Activated B cell treated with CpG ODN at 0.5 μM for 24 hours (primary cell): ENCODE results near the gene FCAMR. TPM values are rescaled to one million over a fixed set of nuclear protein-coding genes. Genes with fewer than 3 reads are reported as not detected.

Experiments
- ATAC-seq: fragments of 200-7000 bp; cut with Tn5 transposase; one replicate; pipeline ENCODE4 v1.10.0; 2021; ENCODE audit warnings: low read depth, mild to moderate bottlenecking, moderate library complexity
- CTCF ChIA-PET: fragments of 350-600 bp; sonication (Branson Sonifier 250); formaldehyde crosslinking; loops from one replicate; lab custom pipeline; 2021; ENCODE audit warnings: antibody characterized with exemption; lab: Charles Lee
- POLR2A ChIA-PET: fragments of 350-600 bp; sonication (Branson Sonifier 250); formaldehyde crosslinking; loops from one replicate; lab custom pipeline; 2021; ENCODE audit warnings: antibody characterized with exemption; lab: Charles Lee
- DNase-seq: peaks from one replicate; pipeline ENCODE4 v3.0.0; 2022
- H3K27ac Mint-ChIP-seq: one replicate; pipeline ENCODE4 v1.8.0; 2020; ENCODE audit warnings: mixed read lengths
- H3K27me3 Mint-ChIP-seq: one replicate; pipeline ENCODE4 v1.8.0; 2021; ENCODE audit warnings: mixed read lengths
- H3K36me3 Mint-ChIP-seq: one replicate; pipeline ENCODE4 v1.8.0; 2021; ENCODE audit warnings: low read depth, mixed read lengths
- H3K4me1 Mint-ChIP-seq: one replicate; pipeline ENCODE4 v1.8.0; 2021; ENCODE audit warnings: mixed read lengths
- H3K4me3 Mint-ChIP-seq: one replicate; pipeline ENCODE4 v1.8.0; 2020; ENCODE audit warnings: mild to moderate bottlenecking, mixed read lengths
- H3K9me3 Mint-ChIP-seq: one replicate; pipeline ENCODE4 v1.8.0; 2020; ENCODE audit warnings: mixed read lengths
- intact Hi-C: fragments of 100-400 bp; cut with micrococcal nuclease; formaldehyde crosslinking; loops from one replicate; pipeline ENCODE4 v1.15.1; 2024
- total RNA-seq: library from RNA; stranded (reverse); gene quantifications from 2 replicates; pipeline ENCODE4 v1.2.3, GENCODE V29; 2022
- TF ChIP-seq, protein P1 (sequence below): fragments of 200-600 bp; IDR thresholded peaks from one replicate; pipeline ENCODE4 v1.8.0; 2022; ENCODE audit warnings: antibody characterized with exemption, mild to moderate bottlenecking

Gene FCAMR
- total RNA-seq, 1 donor from 2014 or later: not detected

DNA sequence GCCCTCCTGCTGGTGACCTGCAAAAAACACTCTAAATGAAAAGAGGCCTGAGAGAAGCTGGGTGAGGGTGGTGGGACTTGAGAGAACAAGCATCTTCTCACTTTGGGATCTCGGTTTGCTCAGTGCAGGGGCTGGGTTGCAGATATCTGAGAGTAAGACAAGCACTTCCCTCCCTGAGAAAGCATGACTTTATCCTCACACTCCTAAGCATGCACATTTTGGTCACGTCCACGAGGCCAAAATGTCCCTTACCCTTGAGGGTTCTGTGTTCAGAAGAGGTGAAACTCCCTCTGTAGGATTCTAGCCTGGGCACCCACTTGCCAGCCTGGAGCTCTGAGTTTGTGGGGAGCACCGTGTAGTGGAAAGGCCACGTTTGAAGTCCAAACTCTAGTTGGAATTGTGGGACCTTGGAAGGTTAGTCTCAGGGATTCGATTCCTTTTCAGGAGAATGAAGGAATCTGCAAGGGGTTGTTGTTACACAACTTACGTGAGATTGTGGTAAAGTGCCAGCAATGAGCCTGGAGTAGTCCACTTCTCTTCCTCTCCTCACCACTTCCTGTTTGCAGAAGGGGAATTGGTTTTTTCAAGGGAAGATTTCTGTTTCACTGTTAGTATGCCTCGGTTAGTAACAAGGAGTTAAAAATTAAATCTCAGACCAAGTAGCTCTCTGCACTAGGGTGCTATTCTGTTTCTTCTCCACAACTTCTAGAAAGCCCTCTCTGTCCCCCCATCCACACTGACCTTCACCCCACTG, 3.0 kb downstream of the FCAMR start:
- no peaks in the 10 kb centered on the region for H3K9me3 Mint-ChIP-seq
- no peak for DNase-seq
- ChIA-PET POLR2A (no interaction called here), CTCF (interaction anchor here (1.1 to 1.3 kb wide), 2 partner anchors 9 to 34 kb away, joined by 3 to 5 read pairs; no protein-coding TSS in a partner anchor)
- ATAC-seq: peak; percentile 25
- H3K27ac Mint-ChIP-seq: no peak overlapping the region
- H3K27me3 Mint-ChIP-seq: peaks cover under 1% of the 10 kb centered on the region
- no peaks in the 10 kb centered on the region for H3K36me3 Mint-ChIP-seq
- TF ChIP-seq, protein P1, sequence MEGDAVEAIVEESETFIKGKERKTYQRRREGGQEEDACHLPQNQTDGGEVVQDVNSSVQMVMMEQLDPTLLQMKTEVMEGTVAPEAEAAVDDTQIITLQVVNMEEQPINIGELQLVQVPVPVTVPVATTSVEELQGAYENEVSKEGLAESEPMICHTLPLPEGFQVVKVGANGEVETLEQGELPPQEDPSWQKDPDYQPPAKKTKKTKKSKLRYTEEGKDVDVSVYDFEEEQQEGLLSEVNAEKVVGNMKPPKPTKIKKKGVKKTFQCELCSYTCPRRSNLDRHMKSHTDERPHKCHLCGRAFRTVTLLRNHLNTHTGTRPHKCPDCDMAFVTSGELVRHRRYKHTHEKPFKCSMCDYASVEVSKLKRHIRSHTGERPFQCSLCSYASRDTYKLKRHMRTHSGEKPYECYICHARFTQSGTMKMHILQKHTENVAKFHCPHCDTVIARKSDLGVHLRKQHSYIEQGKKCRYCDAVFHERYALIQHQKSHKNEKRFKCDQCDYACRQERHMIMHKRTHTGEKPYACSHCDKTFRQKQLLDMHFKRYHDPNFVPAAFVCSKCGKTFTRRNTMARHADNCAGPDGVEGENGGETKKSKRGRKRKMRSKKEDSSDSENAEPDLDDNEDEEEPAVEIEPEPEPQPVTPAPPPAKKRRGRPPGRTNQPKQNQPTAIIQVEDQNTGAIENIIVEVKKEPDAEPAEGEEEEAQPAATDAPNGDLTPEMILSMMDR: no peak
- intact Hi-C loops: loop anchor here (2.0 kb wide), 1 partner anchor 14 kb away; no protein-coding TSS in a partner anchor
- H3K4me3 Mint-ChIP-seq: no peak overlapping the region
- peaks cover 27% of the 10 kb centered on the region for H3K4me1 Mint-ChIP-seq

DNA sequence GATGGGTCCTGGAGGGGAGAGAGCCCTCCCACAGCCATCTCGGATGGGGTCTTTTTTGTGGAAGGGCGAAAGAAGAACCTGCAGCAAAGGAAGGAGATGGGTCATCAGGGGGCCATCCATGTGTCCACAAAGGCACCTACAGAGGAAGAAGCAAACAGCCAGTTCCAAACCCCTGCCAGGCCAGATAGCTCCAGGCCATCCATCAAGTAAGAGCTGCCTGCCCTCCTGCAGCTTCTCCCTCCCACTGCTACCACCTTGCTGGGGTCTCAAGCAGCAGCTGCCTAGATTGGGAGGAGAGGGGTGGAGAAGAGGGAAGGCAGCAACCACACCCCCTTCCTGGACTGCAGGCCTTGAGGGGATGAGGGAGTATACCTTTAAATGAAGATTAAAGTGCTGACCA, 4.5 kb downstream of the FCAMR start:
- no peak for ATAC-seq
- no peaks in the 10 kb centered on the region for H3K36me3 Mint-ChIP-seq
- POLR2A ChIA-PET: no interaction called here
- TF ChIP-seq, protein P1: no peak
- intact Hi-C loops: loop anchor here (2.0 kb wide), 1 partner anchor 13 kb away; no protein-coding TSS in a partner anchor
- no peaks in the 10 kb centered on the region for H3K9me3 Mint-ChIP-seq
- H3K27ac Mint-ChIP-seq: no peak overlapping the region
- H3K27me3 Mint-ChIP-seq: no peaks in the 10 kb centered on the region
- CTCF ChIA-PET: interaction anchor here (1.0 kb wide), 1 partner anchor 8 kb away, joined by 3 read pairs; no protein-coding TSS in a partner anchor
- no peak overlapping the region for H3K4me3 Mint-ChIP-seq
- H3K4me1 Mint-ChIP-seq: peaks cover 27% of the 10 kb centered on the region
- DNase-seq: no peak

DNA sequence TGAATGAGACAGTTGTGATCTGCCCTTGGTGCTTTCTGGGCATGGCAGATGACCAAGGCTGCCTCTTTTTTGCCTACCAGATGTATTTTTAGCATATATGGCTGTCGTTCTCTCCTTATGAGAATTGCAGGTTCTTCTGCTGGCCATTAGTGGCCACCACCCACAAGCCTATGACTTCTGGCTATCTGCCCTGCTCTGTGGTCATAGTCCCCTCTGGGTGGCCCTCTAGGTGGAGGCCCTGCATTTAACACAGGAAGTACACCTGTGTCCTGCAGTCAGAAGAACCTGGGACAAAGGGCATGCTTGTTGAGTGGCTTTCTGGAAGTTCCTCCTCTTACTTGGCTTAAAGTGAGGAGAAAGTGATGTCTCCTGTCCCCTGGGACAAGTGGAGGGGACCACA, 6.5 kb downstream of the FCAMR start:
- H3K4me3 Mint-ChIP-seq: no peak overlapping the region
- no peaks in the 10 kb centered on the region for H3K27me3 Mint-ChIP-seq
- DNase-seq (no peak), ATAC-seq (no peak)
- CTCF ChIA-PET: no interaction called here
- H3K36me3 Mint-ChIP-seq: no peaks in the 10 kb centered on the region
- TF ChIP-seq, protein P1: no peak
- no peak overlapping the region for H3K27ac Mint-ChIP-seq
- H3K4me1 Mint-ChIP-seq: peaks cover 26% of the 10 kb centered on the region
- POLR2A ChIA-PET: interaction anchor here (0.8 kb wide), 1 partner anchor 333 kb away, joined by 7 read pairs; no protein-coding TSS in a partner anchor
- intact Hi-C loops: no loop called here
- no peaks in the 10 kb centered on the region for H3K9me3 Mint-ChIP-seq

- DNase-seq (no peak), ATAC-seq (no peak)
- TF ChIP-seq, protein P1: no peak
- intact Hi-C loops: no loop called here
- Mint-ChIP-seq H3K9me3 (no peaks in the 10 kb centered on the region), H3K27me3 (no peaks in the 10 kb centered on the region), H3K36me3 (no peaks in the 10 kb centered on the region), H3K4me1 (peaks cover 24% of the 10 kb centered on the region), H3K4me3 (no peak overlapping the region), H3K27ac (no peak overlapping the region)
- POLR2A ChIA-PET: interaction anchor here (0.8 kb wide), 1 partner anchor 333 kb away, joined by 7 read pairs; no protein-coding TSS in a partner anchor
- CTCF ChIA-PET: no interaction called here
Measured at GRCh38 chr1:206963119-206963712, 7.0 kb downstream of the FCAMR start.

GRCh38 chr1:206962272-206962671, 8.0 kb downstream of the FCAMR start:
- Mint-ChIP-seq H3K36me3 (no peaks in the 10 kb centered on the region), H3K9me3 (no peaks in the 10 kb centered on the region), H3K27ac (no peak overlapping the region), H3K27me3 (no peaks in the 10 kb centered on the region), H3K4me1 (peaks cover 15% of the 10 kb centered on the region), H3K4me3 (no peak overlapping the region)
- ChIA-PET CTCF (interaction anchor here (1.1 kb wide), 1 partner anchor 20 kb away, joined by 4 read pairs; no protein-coding TSS in a partner anchor), POLR2A (interaction anchor here (0.6 kb wide), 1 partner anchor 323 kb away, joined by 5 read pairs; no protein-coding TSS in a partner anchor)
- no peak for DNase-seq
- TF ChIP-seq, protein P1: no peak
- no peak for ATAC-seq
- intact Hi-C loops: no loop called here
